Measurements from ENCODE around the gene CDK8. TPM values are rescaled to one million over a fixed set of nuclear protein-coding genes. Genes with fewer than 3 reads are reported as not detected.

The CDK8 gene
- total RNA-seq, 1 donor from 2014 or later, result 10.4 TPM

GRCh38 chr13:26370553-26370952 is 116.6 kb downstream of the CDK8 start:
- intact Hi-C loops (cut with DNase I), result no loop called here
- DNase-seq (ENCODE audit: low spot score), result no peak
- ATAC-seq, result no peak

GRCh38 chr13:26372747-26373146 is 118.8 kb downstream of the CDK8 start:
- DNase-seq (ENCODE audit: low spot score), result no peak
- intact Hi-C loops (cut with DNase I), result no loop called here

GRCh38 chr13:26376430-26376829 is 122.5 kb downstream of the CDK8 start:
- no peak for ATAC-seq

More at GRCh38 chr13:26372747-26373146, 118.8 kb downstream of the CDK8 start:
- ATAC-seq, result no peak

GRCh38 chr13:26377038-26377437 is 123.1 kb downstream of the CDK8 start:
- DNase-seq (ENCODE audit: low spot score), result no peak
- ATAC-seq, result no peak
- intact Hi-C loops (cut with DNase I), result no loop called here

More at GRCh38 chr13:26376430-26376829, 122.5 kb downstream of the CDK8 start:
- DNase-seq (ENCODE audit: low spot score), result no peak
- intact Hi-C loops (cut with DNase I), result no loop called here

- ATAC-seq (no peak), DNase-seq (ENCODE audit: low spot score) (no peak)
- intact Hi-C loops (cut with DNase I), result no loop called here
Observed at GRCh38 chr13:26378116-26378515, 124.2 kb downstream of the CDK8 start.

- intact Hi-C loops (cut with DNase I), result no loop called here
- no peak for DNase-seq (ENCODE audit: low spot score)
- no peak for ATAC-seq
Observed at GRCh38 chr13:26379831-26380230, 125.9 kb downstream of the CDK8 start.

GRCh38 chr13:26380930-26381329 is 127.0 kb downstream of the CDK8 start:
- intact Hi-C loops (cut with DNase I), result no loop called here
- DNase-seq (ENCODE audit: low spot score), result no peak
- ATAC-seq, result no peak

- no peak for ATAC-seq
- intact Hi-C loops (cut with DNase I), result no loop called here
- no peak for DNase-seq (ENCODE audit: low spot score)
Observed at GRCh38 chr13:26382366-26382765, 128.4 kb downstream of the CDK8 start.

GRCh38 chr13:26382835-26383234 is 128.9 kb downstream of the CDK8 start:
- no peak for ATAC-seq

GRCh38 chr13:26384587-26384986 is 130.7 kb downstream of the CDK8 start:
- ATAC-seq (no peak), DNase-seq (ENCODE audit: low spot score) (no peak)
- intact Hi-C loops (cut with DNase I), result no loop called here

More at GRCh38 chr13:26382835-26383234, 128.9 kb downstream of the CDK8 start:
- no peak for DNase-seq (ENCODE audit: low spot score)
- intact Hi-C loops (cut with DNase I), result no loop called here

- intact Hi-C loops (cut with DNase I), result no loop called here
- ATAC-seq (no peak), DNase-seq (ENCODE audit: low spot score) (no peak)
Observed at GRCh38 chr13:26386026-26386425, 132.1 kb downstream of the CDK8 start.

GRCh38 chr13:26390203-26390602 is 136.3 kb downstream of the CDK8 start:
- intact Hi-C loops (cut with DNase I), result no loop called here
- no peak for ATAC-seq

GRCh38 chr13:26400545-26400944 is 146.6 kb downstream of the CDK8 start:
- no peak for ATAC-seq
- intact Hi-C loops (cut with DNase I), result no loop called here
- DNase-seq (ENCODE audit: low spot score), result no peak

More at GRCh38 chr13:26390203-26390602, 136.3 kb downstream of the CDK8 start:
- DNase-seq (ENCODE audit: low spot score), result no peak

GRCh38 chr13:26401069-26401468 is 147.1 kb downstream of the CDK8 start:
- ATAC-seq, result no peak
- DNase-seq (ENCODE audit: low spot score), result no peak
- intact Hi-C loops (cut with DNase I), result no loop called here

- ATAC-seq, result no peak
- DNase-seq (ENCODE audit: low spot score), result no peak
- intact Hi-C loops (cut with DNase I), result no loop called here
Observed at GRCh38 chr13:26401578-26402021, 147.7 kb downstream of the CDK8 start.

- DNase-seq (ENCODE audit: low spot score) (no peak), ATAC-seq (no peak)
- intact Hi-C loops (cut with DNase I), result no loop called here
Observed at GRCh38 chr13:26406791-26407190, 152.9 kb downstream of the CDK8 start.

GRCh38 chr13:26411206-26411605 is 157.3 kb downstream of the CDK8 start:
- ATAC-seq, result no peak
- intact Hi-C loops (cut with DNase I), result no loop called here
- no peak for DNase-seq (ENCODE audit: low spot score)

GRCh38 chr13:26412263-26412662 is 158.3 kb downstream of the CDK8 start:
- DNase-seq (ENCODE audit: low spot score) (no peak), ATAC-seq (no peak)
- intact Hi-C loops (cut with DNase I), result no loop called here

- intact Hi-C loops (cut with DNase I), result no loop called here
- DNase-seq (ENCODE audit: low spot score), result no peak
- ATAC-seq, result no peak
Observed at GRCh38 chr13:26412936-26413716, 159.2 kb downstream of the CDK8 start.

- intact Hi-C loops (cut with DNase I), result loop anchor here (5.0 kb wide), 1 partner anchor 273 kb away; no protein-coding TSS in a partner anchor
- DNase-seq (ENCODE audit: low spot score) (no peak), ATAC-seq (no peak)
Observed at GRCh38 chr13:26420282-26420960, 166.5 kb downstream of the CDK8 start.
